ENCODE results near the gene APBB1. TPM values are rescaled to one million over a fixed set of nuclear protein-coding genes. Genes with fewer than 3 reads are reported as not detected.
A peak's percentile ranks its signal among the peaks of the same experiment; 100 is the strongest.

The APBB1 gene
- total RNA-seq = 57.1 TPM

DNA sequence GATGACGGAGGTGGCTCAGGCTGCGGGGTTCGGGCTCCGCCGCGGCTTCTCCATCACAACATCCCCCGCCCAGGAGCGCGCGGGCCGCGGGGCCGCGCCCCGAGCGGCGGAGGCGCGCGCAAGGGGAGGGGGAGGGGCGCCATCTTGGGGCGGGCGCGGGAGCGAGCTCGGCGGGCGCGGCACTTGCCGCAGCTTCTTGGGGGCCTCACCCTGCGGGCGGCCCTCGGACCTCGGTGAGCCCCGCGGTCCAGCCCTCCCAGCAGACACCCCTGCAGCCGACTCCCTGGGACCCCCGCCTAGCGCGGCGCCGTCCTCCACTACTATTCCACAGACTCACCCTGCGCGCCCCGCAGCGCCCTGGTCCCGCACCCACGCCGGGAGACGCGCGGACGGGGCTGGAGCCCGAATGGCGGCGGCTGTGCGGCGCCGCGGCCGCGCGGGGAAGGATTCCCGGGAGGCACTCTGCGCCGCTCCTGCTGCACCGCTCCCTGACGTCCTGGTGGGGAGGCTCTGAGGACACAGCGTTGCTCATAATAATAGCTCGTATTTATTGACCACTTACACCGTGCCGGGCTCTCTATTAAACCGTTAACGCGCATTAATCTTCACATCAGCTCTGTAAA is at the start of gene APBB1:
TSS of gene APBB1 (minus strand) at position 86 of the 623 bp plus-strand sequence. CDS start 7,747 bp downstream, outside the sequence.
- peaks cover 43% of the 10 kb centered on the region for H3K27me3 ChIP-seq (ENCODE audit: insufficient read depth, low read length)
- peaks cover 33% of the 10 kb centered on the region for H3K4me1 ChIP-seq (ENCODE audit: insufficient read depth, low read length)
- H3K4me3 ChIP-seq (ENCODE audit: low read length) = peak within 1 kb of the TSS; percentile 70
- H3K9me3 ChIP-seq (ENCODE audit: low read depth, low read length) = no peaks in the 10 kb centered on the region

DNA sequence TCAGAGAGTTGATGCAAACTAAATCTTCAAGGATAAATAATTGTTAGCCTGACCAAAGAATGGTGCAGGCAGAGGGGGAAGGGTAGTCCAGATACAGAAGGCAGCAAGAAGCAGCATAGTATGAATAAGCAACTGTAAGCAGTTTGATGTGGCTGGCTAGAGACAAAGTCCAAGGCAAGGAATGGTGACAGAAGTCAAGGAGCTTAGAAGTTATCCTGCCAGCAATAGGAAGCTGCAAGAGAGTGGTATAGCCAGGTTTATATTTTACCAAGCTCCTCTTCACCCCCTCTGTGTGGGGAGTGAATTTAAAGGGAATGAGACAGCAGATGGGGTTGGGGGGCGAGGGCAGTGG is 40.2 kb upstream of the APBB1 start:
- H3K9me3 ChIP-seq (ENCODE audit: low read depth, low read length) = no peaks in the 10 kb centered on the region

DNA sequence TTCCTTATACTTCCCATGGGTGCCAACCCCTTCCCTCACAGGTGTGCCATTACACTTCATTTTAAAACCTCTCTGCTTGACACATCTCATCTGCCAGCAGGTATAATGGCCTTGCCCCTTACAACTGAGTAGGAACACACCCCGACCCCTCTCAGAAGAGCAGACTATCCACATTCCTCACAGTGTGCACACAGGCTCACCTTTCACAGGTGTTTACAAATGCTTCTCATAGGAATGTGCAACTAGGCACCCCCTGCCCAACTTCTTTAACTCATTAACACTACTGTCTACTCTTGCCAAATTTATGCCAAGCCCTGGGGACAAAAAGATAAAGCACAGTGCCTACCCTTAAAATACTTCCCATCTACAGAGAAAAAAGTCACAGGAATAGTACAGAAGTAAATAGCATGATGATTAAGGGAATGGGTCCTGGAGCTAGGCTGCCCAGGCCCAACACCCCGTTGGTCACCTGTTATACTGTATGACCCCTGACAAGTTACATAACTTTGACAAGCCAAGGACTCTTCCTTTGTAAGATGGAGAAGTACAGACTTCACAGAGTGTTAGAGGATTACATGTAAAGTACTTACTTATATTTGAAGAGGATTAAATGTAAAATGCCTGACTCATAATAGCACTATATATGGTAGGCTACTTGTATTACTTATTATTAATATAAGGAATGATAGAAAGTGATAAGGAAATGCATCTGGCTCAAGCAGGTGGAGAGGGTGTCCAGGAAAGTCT is 39.6 kb upstream of the APBB1 start:
- Histone ChIP-seq H3K4me1 (ENCODE audit: insufficient read depth, low read length) (no peaks in the 10 kb centered on the region), H3K9me3 (ENCODE audit: low read depth, low read length) (no peaks in the 10 kb centered on the region), H3K4me3 (ENCODE audit: low read length) (no peak overlapping the region), H3K27me3 (ENCODE audit: insufficient read depth, low read length) (no peaks in the 10 kb centered on the region)

More for the DNA sequence above, 40.2 kb upstream of the APBB1 start:
- Histone ChIP-seq H3K4me3 (ENCODE audit: low read length) (no peak overlapping the region), H3K4me1 (ENCODE audit: insufficient read depth, low read length) (no peaks in the 10 kb centered on the region), H3K27me3 (ENCODE audit: insufficient read depth, low read length) (no peaks in the 10 kb centered on the region)

DNA sequence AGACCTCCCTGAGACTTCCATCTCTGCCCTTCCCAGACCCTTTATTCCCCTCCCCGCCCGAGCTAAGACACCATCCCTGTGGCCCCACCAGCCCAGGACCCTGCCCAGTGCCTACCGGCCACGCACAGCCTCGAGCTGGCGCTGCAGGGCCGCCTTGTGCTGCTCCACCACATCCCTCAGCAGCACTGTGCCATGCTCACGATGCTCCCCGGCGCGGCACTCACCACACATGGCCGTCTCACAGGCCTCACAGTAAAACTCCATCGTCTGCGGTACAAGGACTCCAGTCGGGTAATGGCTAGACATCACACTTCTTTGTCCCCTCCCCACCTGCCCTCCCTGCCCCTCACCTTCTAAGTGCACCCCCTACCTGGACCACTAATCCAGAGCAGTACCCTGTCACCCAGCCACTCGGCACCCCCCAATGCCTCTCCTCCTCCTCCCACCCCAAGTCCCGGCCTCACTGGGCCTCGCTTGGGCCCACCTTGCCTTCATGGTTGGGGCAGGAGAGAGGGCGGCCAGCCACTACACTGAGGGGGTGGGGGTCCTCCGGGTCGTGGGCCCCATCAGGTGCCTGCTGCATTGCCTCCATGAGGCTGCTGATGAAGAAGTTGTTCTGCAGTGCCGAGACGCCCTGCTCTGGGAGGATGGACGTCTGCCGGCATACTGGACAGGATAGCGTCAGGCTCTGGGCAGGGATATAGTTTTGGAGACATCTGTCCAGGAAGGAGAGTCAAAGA is 38.9 kb upstream of the APBB1 start:
- Histone ChIP-seq H3K4me1 (ENCODE audit: insufficient read depth, low read length) (no peaks in the 10 kb centered on the region), H3K9me3 (ENCODE audit: low read depth, low read length) (no peaks in the 10 kb centered on the region), H3K4me3 (ENCODE audit: low read length) (no peak overlapping the region), H3K27me3 (ENCODE audit: insufficient read depth, low read length) (no peaks in the 10 kb centered on the region)

DNA sequence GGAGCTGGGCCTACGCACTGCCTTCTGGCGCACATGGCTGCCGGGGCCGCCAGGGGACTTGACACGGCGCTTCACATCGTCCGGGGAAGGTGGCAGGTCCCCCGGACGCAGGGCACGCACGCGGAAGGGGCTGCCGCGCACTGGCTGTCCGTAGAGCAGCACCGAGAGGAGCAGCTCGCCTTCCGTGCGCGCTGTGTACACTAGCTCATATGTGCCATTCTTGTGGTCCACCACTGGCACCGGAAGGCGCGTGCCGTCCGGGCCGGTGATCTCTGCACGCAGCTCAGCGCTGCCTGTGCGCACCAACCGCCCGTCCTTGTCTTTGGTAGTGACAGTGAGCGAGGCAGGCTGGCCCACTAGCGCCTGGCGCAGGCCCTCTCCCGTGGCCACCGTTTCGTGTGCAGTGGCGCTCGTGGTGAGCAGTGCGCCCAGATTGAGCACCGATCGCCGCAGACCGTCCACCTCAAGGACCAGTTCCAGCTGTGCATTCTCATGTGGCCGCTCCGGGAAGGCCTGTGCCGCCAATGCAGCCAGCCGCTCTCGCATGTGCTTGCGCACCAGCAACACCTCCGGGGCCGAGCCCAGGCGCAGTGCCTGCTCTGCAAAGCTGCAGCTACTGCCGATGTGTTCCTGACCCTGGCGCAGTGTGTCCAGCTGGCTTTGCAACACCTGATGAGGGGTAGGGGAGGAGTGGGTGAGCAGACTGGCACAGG is 37.6 kb upstream of the APBB1 start:
- H3K27me3 ChIP-seq (ENCODE audit: insufficient read depth, low read length) = no peaks in the 10 kb centered on the region
- H3K4me1 ChIP-seq (ENCODE audit: insufficient read depth, low read length) = no peaks in the 10 kb centered on the region
- no peaks in the 10 kb centered on the region for H3K9me3 ChIP-seq (ENCODE audit: low read depth, low read length)
- H3K4me3 ChIP-seq (ENCODE audit: low read length) = no peak overlapping the region

DNA sequence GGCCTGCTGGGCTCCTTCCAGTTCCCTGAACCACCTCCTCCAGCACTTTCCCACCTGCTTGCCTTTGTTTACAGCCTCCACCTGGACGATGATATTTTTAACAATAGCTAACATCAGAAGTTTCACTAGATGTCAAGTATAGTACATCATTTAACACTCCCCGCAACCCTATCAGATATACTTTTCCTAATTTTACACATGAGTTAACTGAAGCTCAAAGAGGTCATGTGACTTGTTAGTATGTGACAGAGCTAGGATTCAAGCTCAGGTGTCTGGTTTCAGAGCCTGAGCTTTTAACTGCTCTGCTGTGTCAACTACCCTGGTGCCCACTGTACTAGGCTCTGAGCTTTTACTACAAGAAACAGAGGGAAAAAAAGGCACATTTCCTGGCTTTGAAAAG is 36.2 kb upstream of the APBB1 start:
- no peak overlapping the region for H3K4me3 ChIP-seq (ENCODE audit: low read length)
- no peaks in the 10 kb centered on the region for H3K27me3 ChIP-seq (ENCODE audit: insufficient read depth, low read length)
- no peaks in the 10 kb centered on the region for H3K4me1 ChIP-seq (ENCODE audit: insufficient read depth, low read length)
- no peaks in the 10 kb centered on the region for H3K9me3 ChIP-seq (ENCODE audit: low read depth, low read length)

DNA sequence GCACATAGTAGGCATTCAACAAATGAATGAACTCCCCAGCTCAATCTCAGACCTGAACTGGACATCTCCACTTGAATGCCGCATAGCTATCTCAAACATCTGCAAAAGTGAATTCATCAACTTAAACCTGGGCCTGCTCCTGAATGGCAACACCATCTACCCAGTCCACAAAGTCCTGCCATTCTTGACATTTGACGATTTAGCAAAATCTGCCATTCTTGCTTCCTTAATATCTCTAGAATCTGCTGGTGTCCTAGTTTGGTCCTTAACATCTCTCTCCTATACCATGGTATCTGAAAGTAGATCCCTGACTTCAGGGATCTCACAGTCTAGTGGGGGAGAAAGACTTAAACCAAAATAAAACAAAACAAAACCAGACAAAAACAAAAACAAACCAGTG is 34.3 kb upstream of the APBB1 start:
- H3K9me3 ChIP-seq (ENCODE audit: low read depth, low read length) = no peaks in the 10 kb centered on the region
- H3K4me3 ChIP-seq (ENCODE audit: low read length) = no peak overlapping the region
- H3K27me3 ChIP-seq (ENCODE audit: insufficient read depth, low read length) = no peaks in the 10 kb centered on the region
- H3K4me1 ChIP-seq (ENCODE audit: insufficient read depth, low read length) = no peaks in the 10 kb centered on the region

DNA sequence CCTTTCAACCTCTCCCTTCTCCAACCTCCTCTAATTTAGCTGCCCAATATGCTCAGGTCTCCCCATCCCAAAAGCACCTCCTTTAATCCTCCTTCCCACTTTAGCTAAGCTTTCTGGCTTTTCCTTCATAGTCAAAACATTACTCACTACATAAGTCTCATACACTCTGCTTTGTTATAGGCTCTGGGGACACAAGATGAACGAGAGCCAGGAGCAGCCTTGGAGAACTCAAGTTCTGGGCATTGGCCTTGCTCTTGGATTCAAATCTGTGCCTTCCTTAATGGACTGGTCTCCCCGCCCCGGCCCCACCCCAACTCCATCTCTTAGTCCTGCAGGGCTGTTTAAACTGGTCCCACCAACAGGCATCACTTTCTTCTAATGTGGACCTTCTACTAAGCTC is 33.3 kb upstream of the APBB1 start:
- H3K27me3 ChIP-seq (ENCODE audit: insufficient read depth, low read length) = no peaks in the 10 kb centered on the region

DNA sequence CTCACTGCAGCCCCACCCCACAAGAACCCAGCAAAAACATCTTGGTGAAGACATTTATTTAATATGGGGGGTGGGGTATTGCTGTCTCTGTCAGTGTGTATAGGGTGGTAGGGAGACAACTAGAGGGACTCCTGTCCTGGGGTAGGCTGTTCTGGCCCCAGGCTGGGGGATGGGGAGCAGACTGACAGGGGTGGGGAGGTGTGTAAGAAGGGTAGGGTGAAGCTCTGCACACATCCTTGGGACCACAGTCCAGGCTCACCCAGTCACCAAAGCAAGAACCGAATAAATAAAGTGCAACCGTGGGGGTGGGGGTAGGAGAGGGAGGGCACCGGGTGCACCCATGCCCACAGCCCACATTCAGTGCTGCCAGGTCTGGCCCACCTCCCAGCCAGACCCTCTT is 29.7 kb upstream of the APBB1 start:
- H3K4me1 ChIP-seq (ENCODE audit: insufficient read depth, low read length) = no peaks in the 10 kb centered on the region
- no peaks in the 10 kb centered on the region for H3K9me3 ChIP-seq (ENCODE audit: low read depth, low read length)
- no peaks in the 10 kb centered on the region for H3K27me3 ChIP-seq (ENCODE audit: insufficient read depth, low read length)
- no peak overlapping the region for H3K4me3 ChIP-seq (ENCODE audit: low read length)

More for the DNA sequence above, 33.3 kb upstream of the APBB1 start:
- Histone ChIP-seq H3K9me3 (ENCODE audit: low read depth, low read length) (no peaks in the 10 kb centered on the region), H3K4me1 (ENCODE audit: insufficient read depth, low read length) (no peaks in the 10 kb centered on the region), H3K4me3 (ENCODE audit: low read length) (no peak overlapping the region)

DNA sequence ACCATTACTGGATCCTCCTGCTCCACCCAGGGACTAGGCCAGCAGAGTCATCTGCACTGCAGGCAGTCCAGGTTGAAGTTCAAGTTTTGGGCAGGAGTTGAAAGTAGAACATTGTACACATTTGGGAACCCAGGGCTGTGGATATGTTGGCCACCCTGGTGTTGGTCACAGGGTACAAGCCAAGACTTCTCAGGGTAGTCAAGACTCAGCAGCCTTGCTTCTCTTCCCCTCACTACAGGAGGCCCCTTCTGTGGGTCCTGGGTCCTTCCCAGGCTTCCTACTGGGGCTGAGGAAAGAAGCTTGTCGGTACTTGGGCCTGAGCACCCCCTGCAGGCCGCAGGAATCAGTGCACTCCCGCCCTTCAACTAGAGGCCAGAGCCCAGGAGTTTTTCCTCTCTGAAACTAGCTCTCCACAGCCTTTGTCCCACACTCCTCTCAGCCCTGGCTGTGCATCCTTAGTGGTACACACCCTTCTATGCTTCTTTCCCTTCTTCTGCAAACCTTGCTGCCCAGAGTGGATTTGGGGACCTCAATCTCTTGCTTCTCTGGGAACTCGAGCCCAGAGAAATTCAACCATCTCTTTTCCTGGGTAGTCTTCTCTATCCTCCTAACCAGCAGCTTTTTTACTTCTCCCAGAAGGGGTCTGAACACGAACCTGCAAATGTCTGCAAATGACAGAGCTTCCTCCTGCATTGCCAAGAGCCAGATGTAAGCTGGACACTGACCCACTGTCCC is 24.5 kb upstream of the APBB1 start:
- H3K9me3 ChIP-seq (ENCODE audit: low read depth, low read length) = no peaks in the 10 kb centered on the region
- H3K4me1 ChIP-seq (ENCODE audit: insufficient read depth, low read length) = peaks cover 7% of the 10 kb centered on the region
- no peaks in the 10 kb centered on the region for H3K27me3 ChIP-seq (ENCODE audit: insufficient read depth, low read length)
- no peak overlapping the region for H3K4me3 ChIP-seq (ENCODE audit: low read length)

DNA sequence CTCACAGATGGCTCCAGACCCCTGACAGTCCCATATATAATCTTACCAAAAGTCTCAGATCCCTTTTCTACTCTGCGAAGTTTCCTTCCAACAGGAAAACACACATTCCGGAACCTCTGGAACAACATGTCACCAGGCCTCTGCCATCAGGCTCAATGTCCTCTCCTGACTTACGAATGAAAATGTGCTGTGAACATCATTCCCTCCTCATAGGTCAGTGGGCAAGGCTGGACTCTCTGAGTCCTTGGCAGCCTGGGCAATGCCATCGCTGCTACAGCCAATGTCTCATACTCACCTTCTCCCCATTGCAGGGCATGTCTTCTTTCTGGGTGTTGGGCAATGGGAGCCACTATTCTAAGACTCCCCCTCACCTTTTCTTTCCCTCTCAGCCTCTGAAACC is 23.5 kb upstream of the APBB1 start:
- no peak overlapping the region for H3K4me3 ChIP-seq (ENCODE audit: low read length)
- no peaks in the 10 kb centered on the region for H3K9me3 ChIP-seq (ENCODE audit: low read depth, low read length)
- H3K27me3 ChIP-seq (ENCODE audit: insufficient read depth, low read length) = no peaks in the 10 kb centered on the region
- peaks cover 17% of the 10 kb centered on the region for H3K4me1 ChIP-seq (ENCODE audit: insufficient read depth, low read length)

DNA sequence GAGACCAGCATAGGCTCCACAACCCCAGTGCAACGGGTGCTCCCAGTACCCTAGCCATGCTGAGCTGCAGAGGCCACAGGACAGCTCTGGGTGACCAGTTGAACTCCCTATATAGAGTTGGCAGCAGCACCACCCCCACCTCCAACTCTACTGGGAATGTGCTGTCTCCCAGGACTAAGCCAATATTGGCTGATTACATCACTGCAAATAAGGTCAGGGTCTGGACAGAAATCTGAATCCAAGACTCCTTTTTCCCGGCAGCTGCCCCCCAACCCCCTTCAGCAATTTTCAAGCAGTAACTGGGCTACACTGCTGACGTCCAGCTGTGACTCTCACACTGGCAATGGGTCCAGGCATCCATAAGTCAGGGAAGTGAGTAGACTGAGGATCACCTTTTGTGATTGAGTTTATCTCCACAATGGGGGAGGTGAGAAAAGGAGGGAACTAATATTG is 22.0 kb upstream of the APBB1 start, which contains the start of gene HPX:
TSS of gene HPX (minus strand) at position 82 of the 453 bp plus-strand sequence. CDS start at position 58, 24 bp downstream.
- Histone ChIP-seq H3K4me3 (ENCODE audit: low read length) (no peak within 1 kb of the TSS), H3K4me1 (ENCODE audit: insufficient read depth, low read length) (peaks cover 19% of the 10 kb centered on the region), H3K9me3 (ENCODE audit: low read depth, low read length) (no peaks in the 10 kb centered on the region), H3K27me3 (ENCODE audit: insufficient read depth, low read length) (no peaks in the 10 kb centered on the region)

DNA sequence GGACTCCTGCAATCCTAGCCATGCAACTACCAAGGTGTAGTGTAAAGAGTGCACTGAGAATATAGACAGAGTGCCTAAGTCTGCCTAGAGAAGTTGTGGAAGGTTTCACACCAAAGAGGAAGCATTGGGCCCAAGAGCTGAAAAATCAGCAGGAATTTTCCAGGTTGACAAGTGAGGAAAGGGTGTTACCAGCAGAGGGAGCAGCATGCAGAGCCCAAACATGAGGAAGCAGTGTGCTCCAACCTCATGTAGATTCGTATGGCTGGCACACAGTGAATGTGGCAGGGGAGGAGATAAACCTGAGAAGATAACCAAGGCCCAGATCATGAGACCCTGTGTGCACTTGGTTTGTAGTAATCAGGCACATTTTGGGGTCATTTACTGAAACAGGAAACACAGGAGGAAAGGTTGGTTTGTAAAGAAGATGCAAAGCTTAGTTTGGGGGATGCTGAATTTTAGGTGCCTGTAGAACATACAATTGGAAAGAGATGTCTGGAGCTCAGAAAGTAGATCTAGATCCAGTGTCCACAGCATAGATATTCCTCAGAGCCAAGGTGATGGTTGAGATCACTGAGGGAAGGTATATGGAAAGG is 20.2 kb upstream of the APBB1 start:
- H3K9me3 ChIP-seq (ENCODE audit: low read depth, low read length) = no peaks in the 10 kb centered on the region
- no peak overlapping the region for H3K4me3 ChIP-seq (ENCODE audit: low read length)
- peaks cover 19% of the 10 kb centered on the region for H3K4me1 ChIP-seq (ENCODE audit: insufficient read depth, low read length)
- no peaks in the 10 kb centered on the region for H3K27me3 ChIP-seq (ENCODE audit: insufficient read depth, low read length)

DNA sequence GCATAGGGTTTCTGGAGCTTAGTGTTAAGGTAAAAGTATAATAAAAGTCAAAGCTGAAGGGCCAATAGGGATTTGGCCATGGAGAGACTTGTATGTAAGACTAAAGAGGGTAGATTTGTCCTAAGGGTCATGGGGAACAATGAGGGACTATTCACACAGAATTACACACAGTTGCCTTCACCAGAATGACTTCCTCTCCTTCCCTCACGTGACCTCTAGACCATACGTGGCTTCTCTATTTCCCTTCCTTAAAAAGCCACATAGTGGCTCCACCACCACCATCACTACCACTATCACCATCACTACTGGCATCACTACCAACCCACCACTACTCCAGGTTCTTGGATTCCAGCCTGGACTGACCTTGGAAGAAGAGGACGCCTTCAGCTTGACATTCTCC is 19.1 kb upstream of the APBB1 start:
- H3K27me3 ChIP-seq (ENCODE audit: insufficient read depth, low read length) = no peaks in the 10 kb centered on the region
- H3K9me3 ChIP-seq (ENCODE audit: low read depth, low read length) = no peaks in the 10 kb centered on the region
- peaks cover 19% of the 10 kb centered on the region for H3K4me1 ChIP-seq (ENCODE audit: insufficient read depth, low read length)
- H3K4me3 ChIP-seq (ENCODE audit: low read length) = no peak overlapping the region

Measured in mononuclear cell (primary cell).